Measurements from ENCODE around the gene B3GNT3.
A peak's percentile ranks its signal among the peaks of the same experiment; 100 is the strongest.

Gene B3GNT3, protein sequence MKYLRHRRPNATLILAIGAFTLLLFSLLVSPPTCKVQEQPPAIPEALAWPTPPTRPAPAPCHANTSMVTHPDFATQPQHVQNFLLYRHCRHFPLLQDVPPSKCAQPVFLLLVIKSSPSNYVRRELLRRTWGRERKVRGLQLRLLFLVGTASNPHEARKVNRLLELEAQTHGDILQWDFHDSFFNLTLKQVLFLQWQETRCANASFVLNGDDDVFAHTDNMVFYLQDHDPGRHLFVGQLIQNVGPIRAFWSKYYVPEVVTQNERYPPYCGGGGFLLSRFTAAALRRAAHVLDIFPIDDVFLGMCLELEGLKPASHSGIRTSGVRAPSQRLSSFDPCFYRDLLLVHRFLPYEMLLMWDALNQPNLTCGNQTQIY

DNA sequence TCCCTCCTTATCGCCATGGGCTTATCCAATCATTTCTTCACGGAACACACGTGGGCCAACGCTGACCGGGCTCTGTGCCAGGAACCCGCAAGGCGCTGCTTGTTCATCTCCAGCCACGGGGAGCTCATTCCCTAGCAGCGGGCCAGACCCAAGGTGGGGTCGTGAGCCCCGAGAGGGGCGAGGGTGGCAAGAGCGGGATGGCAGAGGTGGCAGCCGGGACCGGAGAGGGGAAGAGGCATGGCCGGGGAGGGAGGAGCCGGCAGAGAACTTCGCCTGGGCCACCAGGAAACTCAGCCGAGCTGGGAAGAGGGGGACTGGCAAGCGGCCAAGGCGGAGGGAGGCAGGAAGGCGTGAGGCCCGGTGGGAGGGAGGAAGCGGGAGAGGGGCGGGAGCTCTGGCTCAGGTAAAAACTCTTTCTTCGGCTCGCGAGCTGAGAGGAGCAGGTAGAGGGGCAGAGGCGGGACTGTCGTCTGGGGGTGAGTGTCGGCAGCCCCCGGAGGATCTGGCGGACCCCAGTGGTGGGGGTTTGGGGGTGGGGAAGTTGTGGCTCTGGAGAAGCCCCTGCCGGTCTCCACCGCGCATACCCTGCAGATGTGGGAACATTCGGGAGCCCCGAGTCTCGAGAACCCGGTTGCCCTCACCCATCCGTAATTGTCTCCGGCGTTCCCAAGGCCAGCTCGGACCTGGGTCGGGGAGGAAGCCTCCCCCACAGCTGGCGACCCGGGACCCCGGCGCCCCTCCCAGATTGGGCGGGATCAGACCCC, at the start of gene B3GNT3:
Gene B3GNT3, plus strand, starts transcription at position 408 of the 764 bp plus-strand sequence. CDS start 12,670 bp downstream, outside the sequence.
- H3K4me3 ChIP-seq (ENCODE audit: low read length, poor library complexity, severe bottlenecking) = no peak within 1 kb of the TSS
- no peak for TF ChIP-seq CTCF (conservative IDR thresholded peaks at IDR 0.05; ENCODE audit: low read length)
- no peak for TF ChIP-seq EZH2phosphoT487 (IDR thresholded peaks at IDR 0.05; ENCODE audit: borderline replicate concordance)
- H3K36me3 ChIP-seq (ENCODE audit: insufficient read depth, low read length) = no peaks in the 10 kb centered on the region
- no peaks in the 10 kb centered on the region for H3K9me3 ChIP-seq (ENCODE audit: insufficient read depth, low read depth, low read length)
- peaks cover 39% of the 10 kb centered on the region for H3K4me1 ChIP-seq (ENCODE audit: insufficient read depth, low read length, poor library complexity, severe bottlenecking)
- no peak within 1 kb of the TSS for H2AFZ ChIP-seq (ENCODE audit: low read length)
- no peaks in the 10 kb centered on the region for H3K9me2 ChIP-seq (replicated peaks; ENCODE audit: low read depth, low read length)
- no peaks in the 10 kb centered on the region for H3K27me3 ChIP-seq (ENCODE audit: insufficient read depth, low read length, poor library complexity, severe bottlenecking)
- no peaks in the 10 kb centered on the region for H3K79me2 ChIP-seq (ENCODE audit: insufficient read depth, low read length)
- H3K4me2 ChIP-seq (ENCODE audit: low read depth, low read length, poor library complexity, severe bottlenecking) = no peak within 1 kb of the TSS
- peaks cover 13% of the 10 kb centered on the region for H3F3A ChIP-seq (ENCODE audit: low read depth)
- H4K20me1 ChIP-seq (ENCODE audit: insufficient read depth, low read length, poor library complexity, severe bottlenecking) = no peaks in the 10 kb centered on the region
- no peak within 1 kb of the TSS for H3K9ac ChIP-seq (ENCODE audit: low read depth, low read length, poor library complexity, severe bottlenecking)

- H3K9me3 ChIP-seq (ENCODE audit: insufficient read depth, low read depth, low read length) = no peaks in the 10 kb centered on the region
- H3K4me1 ChIP-seq (ENCODE audit: insufficient read depth, low read length, poor library complexity, severe bottlenecking) = peaks cover 33% of the 10 kb centered on the region
- no peaks in the 10 kb centered on the region for H3K9me2 ChIP-seq (replicated peaks; ENCODE audit: low read depth, low read length)
- TF ChIP-seq EZH2phosphoT487 (IDR thresholded peaks at IDR 0.05; ENCODE audit: borderline replicate concordance) (no peak), CTCF (conservative IDR thresholded peaks at IDR 0.05; ENCODE audit: low read length) (no peak)
- H3K4me2 ChIP-seq (ENCODE audit: low read depth, low read length, poor library complexity, severe bottlenecking) = peak overlapping the region; percentile 93
- H2AFZ ChIP-seq (ENCODE audit: low read length) = peak overlapping the region; percentile 13; the same call in 1 of the 2 replicates
- peak overlapping the region; percentile 87 for H3K4me3 ChIP-seq (ENCODE audit: low read length, poor library complexity, severe bottlenecking)
- H3K27me3 ChIP-seq (ENCODE audit: insufficient read depth, low read length, poor library complexity, severe bottlenecking) = no peaks in the 10 kb centered on the region
- no peaks in the 10 kb centered on the region for H3K36me3 ChIP-seq (ENCODE audit: insufficient read depth, low read length)
- no peaks in the 10 kb centered on the region for H3F3A ChIP-seq (ENCODE audit: low read depth)
- no peaks in the 10 kb centered on the region for H4K20me1 ChIP-seq (ENCODE audit: insufficient read depth, low read length, poor library complexity, severe bottlenecking)
- peaks cover 45% of the 10 kb centered on the region for H3K79me2 ChIP-seq (ENCODE audit: insufficient read depth, low read length)
- H3K9ac ChIP-seq (ENCODE audit: low read depth, low read length, poor library complexity, severe bottlenecking) = peak overlapping the region; percentile 80
These were observed 47.5 kb upstream of the B3GNT3 start for GRCh38 chr19:17747205-17748098.

DNA sequence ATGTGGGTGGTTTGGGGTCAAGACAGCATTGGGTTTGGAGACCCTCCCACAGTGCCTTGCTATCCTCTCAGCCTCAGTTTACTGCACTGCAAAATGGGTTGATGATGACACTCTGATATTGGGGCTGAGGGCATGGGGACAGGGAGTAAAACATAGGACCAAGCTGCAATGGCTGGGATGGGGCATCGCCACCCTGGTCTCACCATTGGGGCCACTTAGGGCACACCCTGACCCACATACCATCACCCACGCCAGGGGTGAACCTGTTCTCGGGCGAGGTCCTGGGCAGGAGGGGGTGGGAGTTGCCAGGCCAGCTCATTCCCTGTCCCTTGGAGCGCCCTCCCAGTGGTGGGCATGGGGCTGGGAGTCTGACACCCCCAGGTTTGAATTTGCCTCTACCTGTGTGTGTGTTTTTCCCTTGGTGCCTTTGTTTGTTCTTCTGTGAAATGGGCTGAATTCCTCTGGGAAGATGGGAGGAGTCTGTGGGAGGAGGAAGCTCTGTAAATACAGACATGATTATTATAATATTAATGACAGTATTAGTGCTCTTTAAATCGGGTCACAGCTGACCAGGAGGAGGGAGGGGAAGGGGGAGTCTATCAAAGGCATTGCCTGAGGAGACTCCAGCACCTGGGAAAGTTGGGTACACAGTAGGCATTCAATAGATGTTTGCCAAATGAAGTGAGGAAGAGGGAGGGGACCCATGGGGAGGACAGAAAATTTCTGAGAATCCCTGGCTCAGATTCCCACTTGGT, 45.9 kb upstream of the B3GNT3 start:
- H3K27me3 ChIP-seq (ENCODE audit: insufficient read depth, low read length, poor library complexity, severe bottlenecking) = no peaks in the 10 kb centered on the region
- H3F3A ChIP-seq (ENCODE audit: low read depth) = no peaks in the 10 kb centered on the region
- H3K79me2 ChIP-seq (ENCODE audit: insufficient read depth, low read length) = peaks cover 53% of the 10 kb centered on the region
- no peak overlapping the region for H2AFZ ChIP-seq (ENCODE audit: low read length)
- H3K9me3 ChIP-seq (ENCODE audit: insufficient read depth, low read depth, low read length) = no peaks in the 10 kb centered on the region
- no peaks in the 10 kb centered on the region for H3K9me2 ChIP-seq (replicated peaks; ENCODE audit: low read depth, low read length)
- peaks cover 42% of the 10 kb centered on the region for H3K4me1 ChIP-seq (ENCODE audit: insufficient read depth, low read length, poor library complexity, severe bottlenecking)
- no peaks in the 10 kb centered on the region for H4K20me1 ChIP-seq (ENCODE audit: insufficient read depth, low read length, poor library complexity, severe bottlenecking)
- H3K36me3 ChIP-seq (ENCODE audit: insufficient read depth, low read length) = no peaks in the 10 kb centered on the region
- TF ChIP-seq CTCF (conservative IDR thresholded peaks at IDR 0.05; ENCODE audit: low read length) = no peak
- TF ChIP-seq EZH2phosphoT487 (IDR thresholded peaks at IDR 0.05; ENCODE audit: borderline replicate concordance) = no peak
- peak overlapping the region; percentile 83 for H3K9ac ChIP-seq (ENCODE audit: low read depth, low read length, poor library complexity, severe bottlenecking)
- peak overlapping the region; percentile 87 for H3K4me3 ChIP-seq (ENCODE audit: low read length, poor library complexity, severe bottlenecking)
- H3K4me2 ChIP-seq (ENCODE audit: low read depth, low read length, poor library complexity, severe bottlenecking) = peak overlapping the region; percentile 93
